ENCODE data around the gene SPEG. TPM values are rescaled to one million over a fixed set of nuclear protein-coding genes. Genes with fewer than 3 reads are reported as not detected.

The SPEG gene
- total RNA-seq, 1 experiment from 2014 or later: 23.3 TPM

DNA sequence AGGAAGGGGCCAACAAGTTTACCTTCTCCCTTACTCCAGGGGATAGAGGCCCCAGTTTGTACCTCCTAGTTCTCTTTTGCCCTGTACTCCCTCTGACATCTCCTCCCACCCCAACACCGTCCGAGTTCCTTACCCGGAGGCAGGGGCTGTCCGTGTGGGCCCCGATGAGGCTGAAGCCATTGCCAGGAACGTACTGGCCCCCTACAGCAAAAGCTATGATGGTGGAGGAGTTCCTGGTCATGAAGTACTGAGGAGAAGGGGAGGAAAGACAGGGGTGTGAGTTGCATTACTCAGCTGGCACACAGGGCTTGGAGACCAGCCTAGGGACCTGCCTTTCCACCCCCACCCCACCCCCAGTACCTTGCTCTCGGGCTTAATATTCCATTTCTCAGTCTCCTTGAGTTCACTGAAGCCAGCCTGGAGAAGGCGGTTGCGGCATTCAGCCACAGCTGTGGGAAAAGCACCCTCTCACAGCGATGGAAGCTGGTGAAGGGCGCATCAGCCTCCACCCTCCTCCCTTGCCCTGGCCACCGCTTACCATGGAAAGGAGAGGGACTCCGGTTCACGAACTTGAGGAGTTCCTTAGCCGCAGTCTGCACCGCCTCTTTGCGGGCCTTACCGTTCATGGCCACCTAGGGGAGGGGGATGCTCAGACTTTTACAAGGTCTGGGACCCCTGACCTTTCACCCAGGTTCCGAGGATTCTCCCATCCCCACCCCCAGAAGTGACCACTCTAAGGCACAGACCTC is 47.9 kb upstream of the SPEG start:
- BruUV-seq (replicated peaks): no TSS peak
- ChIA-PET CTCF (interaction anchor here (0.6 to 3.1 kb wide), 3 partner anchors 16 to 220 kb away, joined by 4 to 19 read pairs (median 5); no protein-coding TSS in a partner anchor), POLR2A (interaction anchor here (0.5 to 3.1 kb wide), 18 partner anchors 8 to 319 kb away, joined by 3 to 15 read pairs (median 4); partner anchors contain the start of genes ANKZF1, ATG9A, CNPPD1 and DNAJB2)
- H3K27me3 Mint-ChIP-seq (ENCODE audit: insufficient read depth, unreplicated experiment): no peaks in the 10 kb centered on the region
- H3K4me1 Mint-ChIP-seq (ENCODE audit: insufficient read depth, unreplicated experiment): no peaks in the 10 kb centered on the region
- H3K36me3 Mint-ChIP-seq (ENCODE audit: insufficient read depth, unreplicated experiment): peaks cover 48% of the 10 kb centered on the region
- no peak for DNase-seq (ENCODE audit: unreplicated experiment)
- peak overlapping the region; percentile 97 for H3K27ac Mint-ChIP-seq (ENCODE audit: low read depth, unreplicated experiment)
- TF ChIP-seq, protein P1, sequence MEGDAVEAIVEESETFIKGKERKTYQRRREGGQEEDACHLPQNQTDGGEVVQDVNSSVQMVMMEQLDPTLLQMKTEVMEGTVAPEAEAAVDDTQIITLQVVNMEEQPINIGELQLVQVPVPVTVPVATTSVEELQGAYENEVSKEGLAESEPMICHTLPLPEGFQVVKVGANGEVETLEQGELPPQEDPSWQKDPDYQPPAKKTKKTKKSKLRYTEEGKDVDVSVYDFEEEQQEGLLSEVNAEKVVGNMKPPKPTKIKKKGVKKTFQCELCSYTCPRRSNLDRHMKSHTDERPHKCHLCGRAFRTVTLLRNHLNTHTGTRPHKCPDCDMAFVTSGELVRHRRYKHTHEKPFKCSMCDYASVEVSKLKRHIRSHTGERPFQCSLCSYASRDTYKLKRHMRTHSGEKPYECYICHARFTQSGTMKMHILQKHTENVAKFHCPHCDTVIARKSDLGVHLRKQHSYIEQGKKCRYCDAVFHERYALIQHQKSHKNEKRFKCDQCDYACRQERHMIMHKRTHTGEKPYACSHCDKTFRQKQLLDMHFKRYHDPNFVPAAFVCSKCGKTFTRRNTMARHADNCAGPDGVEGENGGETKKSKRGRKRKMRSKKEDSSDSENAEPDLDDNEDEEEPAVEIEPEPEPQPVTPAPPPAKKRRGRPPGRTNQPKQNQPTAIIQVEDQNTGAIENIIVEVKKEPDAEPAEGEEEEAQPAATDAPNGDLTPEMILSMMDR (IDR thresholded peaks at IDR 0.05; ENCODE audit: unreplicated experiment): no peak
- intact Hi-C loops (cut with micrococcal nuclease): no loop called here
- H3K4me3 Mint-ChIP-seq (ENCODE audit: unreplicated experiment): peak overlapping the region; percentile 96
- no peaks in the 10 kb centered on the region for H3K9me3 Mint-ChIP-seq (ENCODE audit: unreplicated experiment)

DNA sequence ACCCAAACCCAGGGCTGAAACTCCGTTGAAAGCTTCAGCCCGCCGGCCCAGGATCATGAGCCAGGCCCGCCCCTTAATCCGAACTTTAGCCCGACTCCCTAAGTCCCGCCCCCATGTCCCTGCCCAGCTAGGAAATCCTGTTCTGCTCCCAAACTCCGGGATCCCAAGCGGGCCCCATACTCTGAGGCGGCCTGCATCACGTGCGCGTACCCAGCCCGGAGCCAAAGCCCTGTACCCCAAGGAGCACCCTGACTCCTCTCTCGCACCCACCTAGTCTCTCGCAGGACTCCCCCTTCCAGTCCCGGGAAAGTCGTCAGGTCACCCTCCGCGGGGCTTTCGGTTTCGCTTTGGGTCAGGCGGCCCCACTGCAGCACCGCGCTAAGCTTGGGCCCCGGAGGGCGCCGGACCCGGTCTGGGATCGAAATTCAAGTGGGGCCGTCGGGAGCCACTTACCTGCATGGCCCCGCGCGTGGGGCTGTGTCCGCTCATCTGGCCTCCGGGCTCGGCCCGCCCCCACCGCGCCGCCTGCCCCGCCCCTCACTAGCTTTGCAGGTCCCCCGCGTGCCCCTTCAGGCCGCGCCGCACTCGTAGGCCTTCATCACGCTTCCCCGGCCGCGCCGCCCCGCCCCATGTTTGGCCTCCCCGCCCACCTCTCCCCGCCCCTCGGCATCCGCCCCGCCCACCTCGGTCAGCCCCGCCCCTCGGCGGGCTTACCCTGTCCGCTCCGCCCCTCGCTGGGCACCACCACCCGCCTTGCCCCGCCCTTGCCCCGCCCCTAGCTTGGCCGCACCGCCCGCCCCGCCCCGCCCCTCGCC is 47.1 kb upstream of the SPEG start, which contains the start of gene DNPEP:
TSS of gene DNPEP (minus strand) at position 607 of the 815 bp plus-strand sequence. CDS start at position 489, 118 bp downstream.
- intact Hi-C loops (cut with micrococcal nuclease): no loop called here
- Mint-ChIP-seq H3K36me3 (ENCODE audit: insufficient read depth, unreplicated experiment) (peaks cover 40% of the 10 kb centered on the region), H3K27me3 (ENCODE audit: insufficient read depth, unreplicated experiment) (no peaks in the 10 kb centered on the region), H3K4me3 (ENCODE audit: unreplicated experiment) (peak within 1 kb of the TSS; percentile 96), H3K4me1 (ENCODE audit: insufficient read depth, unreplicated experiment) (no peaks in the 10 kb centered on the region), H3K27ac (ENCODE audit: low read depth, unreplicated experiment) (peak within 1 kb of the TSS; percentile 97), H3K9me3 (ENCODE audit: unreplicated experiment) (no peaks in the 10 kb centered on the region)
- CTCF ChIA-PET: interaction anchor here (0.6 to 3.1 kb wide), 4 partner anchors 15 to 221 kb away, joined by 4 to 19 read pairs (median 7); no protein-coding TSS in a partner anchor
- DNase-seq (ENCODE audit: unreplicated experiment): peak; percentile 89
- BruUV-seq (replicated peaks): no TSS peak
- TF ChIP-seq, protein P1 (IDR thresholded peaks at IDR 0.05; ENCODE audit: unreplicated experiment): no peak
- POLR2A ChIA-PET: interaction anchor here (0.5 to 3.1 kb wide), 19 partner anchors 9 to 319 kb away, joined by 3 to 15 read pairs (median 5); partner anchors contain the start of genes ANKZF1, ATG9A, CNPPD1 and DNAJB2

DNA sequence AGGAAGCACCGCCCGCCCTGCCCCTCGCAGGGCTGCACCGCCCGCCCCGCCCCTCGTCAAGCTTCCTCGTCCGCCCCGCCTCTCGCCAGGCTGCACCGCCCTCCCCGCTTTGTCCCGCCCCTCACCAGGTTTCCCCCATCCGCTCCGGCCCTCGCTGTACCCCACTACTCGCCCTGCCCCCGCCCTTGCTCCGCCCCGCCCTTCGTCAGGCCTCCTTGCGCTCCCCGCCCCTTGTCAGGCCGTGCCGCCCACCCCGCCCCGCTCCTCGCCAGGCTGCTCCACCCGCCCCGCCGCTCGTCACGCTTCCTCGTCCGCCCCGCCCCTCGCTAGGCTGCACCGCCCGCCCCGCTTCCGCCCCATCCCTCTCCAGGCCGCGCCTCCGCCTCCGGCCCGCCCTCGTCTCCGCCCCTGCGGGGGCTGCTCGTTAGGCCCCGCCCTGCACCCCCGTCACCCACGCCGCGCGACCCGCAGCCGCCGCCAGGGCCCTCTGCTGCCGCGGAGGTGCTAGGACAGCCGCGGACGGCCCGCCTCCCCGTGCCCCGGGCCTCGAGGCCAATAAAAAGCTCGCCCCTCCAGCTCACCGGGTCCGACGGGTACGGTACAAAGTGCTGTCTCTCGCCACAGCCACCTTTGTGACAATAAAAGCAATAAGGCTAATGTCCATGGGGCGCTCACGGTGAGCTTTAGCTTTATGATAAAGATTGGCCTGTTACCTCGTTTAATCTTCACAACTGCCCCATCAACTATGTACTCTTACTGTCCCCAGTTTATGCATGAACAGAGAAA is 46.3 kb upstream of the SPEG start:
- TF ChIP-seq, protein P1 (IDR thresholded peaks at IDR 0.05; ENCODE audit: unreplicated experiment): no peak
- ChIA-PET CTCF (interaction anchor here (0.5 to 3.4 kb wide), 15 partner anchors 10 to 1151 kb away, joined by 3 to 19 read pairs (median 3); no protein-coding TSS in a partner anchor), POLR2A (interaction anchor here (0.6 to 3.1 kb wide), 20 partner anchors 10 to 273 kb away, joined by 3 to 15 read pairs (median 4); partner anchors contain the start of genes ANKZF1, ATG9A, CHPF and CNPPD1)
- DNase-seq (ENCODE audit: unreplicated experiment): peak; percentile 87
- H3K9me3 Mint-ChIP-seq (ENCODE audit: unreplicated experiment): no peaks in the 10 kb centered on the region
- BruUV-seq (replicated peaks): no TSS peak
- intact Hi-C loops (cut with micrococcal nuclease): no loop called here
- H3K4me1 Mint-ChIP-seq (ENCODE audit: insufficient read depth, unreplicated experiment): no peaks in the 10 kb centered on the region
- H3K36me3 Mint-ChIP-seq (ENCODE audit: insufficient read depth, unreplicated experiment): peaks cover 33% of the 10 kb centered on the region
- peak overlapping the region; percentile 97 for H3K27ac Mint-ChIP-seq (ENCODE audit: low read depth, unreplicated experiment)
- no peaks in the 10 kb centered on the region for H3K27me3 Mint-ChIP-seq (ENCODE audit: insufficient read depth, unreplicated experiment)
- H3K4me3 Mint-ChIP-seq (ENCODE audit: unreplicated experiment): peak overlapping the region; percentile 96

Data from MCF 10A (cell line).